Measurements from ENCODE around the gene CNPY3.

DNA sequence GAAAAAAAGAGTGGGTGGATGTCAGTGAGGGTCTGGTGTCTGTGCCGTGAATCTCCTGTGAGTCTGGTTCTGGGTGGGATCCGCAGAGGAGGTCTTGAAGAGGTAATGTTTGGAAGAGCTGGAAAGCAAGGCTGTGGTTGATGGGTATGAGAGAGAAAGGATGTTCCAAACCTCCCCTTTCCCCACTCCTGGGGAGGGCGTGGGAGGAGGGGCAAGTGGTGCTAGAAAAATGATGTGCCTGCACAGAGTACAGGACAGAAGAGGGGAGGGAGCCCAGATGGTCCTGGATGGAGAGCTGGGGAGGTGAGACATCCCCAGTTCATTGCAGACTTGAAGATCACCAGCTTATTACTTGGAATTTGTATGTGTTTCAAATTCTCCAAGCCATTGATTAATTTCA, 3.1 kb downstream of the CNPY3 start:
- no peak for TF ChIP-seq RFX5 (IDR thresholded peaks at IDR 0.05; ENCODE audit: low read length)
- TF ChIP-seq, protein P1, sequence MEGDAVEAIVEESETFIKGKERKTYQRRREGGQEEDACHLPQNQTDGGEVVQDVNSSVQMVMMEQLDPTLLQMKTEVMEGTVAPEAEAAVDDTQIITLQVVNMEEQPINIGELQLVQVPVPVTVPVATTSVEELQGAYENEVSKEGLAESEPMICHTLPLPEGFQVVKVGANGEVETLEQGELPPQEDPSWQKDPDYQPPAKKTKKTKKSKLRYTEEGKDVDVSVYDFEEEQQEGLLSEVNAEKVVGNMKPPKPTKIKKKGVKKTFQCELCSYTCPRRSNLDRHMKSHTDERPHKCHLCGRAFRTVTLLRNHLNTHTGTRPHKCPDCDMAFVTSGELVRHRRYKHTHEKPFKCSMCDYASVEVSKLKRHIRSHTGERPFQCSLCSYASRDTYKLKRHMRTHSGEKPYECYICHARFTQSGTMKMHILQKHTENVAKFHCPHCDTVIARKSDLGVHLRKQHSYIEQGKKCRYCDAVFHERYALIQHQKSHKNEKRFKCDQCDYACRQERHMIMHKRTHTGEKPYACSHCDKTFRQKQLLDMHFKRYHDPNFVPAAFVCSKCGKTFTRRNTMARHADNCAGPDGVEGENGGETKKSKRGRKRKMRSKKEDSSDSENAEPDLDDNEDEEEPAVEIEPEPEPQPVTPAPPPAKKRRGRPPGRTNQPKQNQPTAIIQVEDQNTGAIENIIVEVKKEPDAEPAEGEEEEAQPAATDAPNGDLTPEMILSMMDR (IDR thresholded peaks at IDR 0.05), result no peak
- TF ChIP-seq TCF12 (IDR thresholded peaks at IDR 0.05), result no peak
- TF ChIP-seq, protein P2, sequence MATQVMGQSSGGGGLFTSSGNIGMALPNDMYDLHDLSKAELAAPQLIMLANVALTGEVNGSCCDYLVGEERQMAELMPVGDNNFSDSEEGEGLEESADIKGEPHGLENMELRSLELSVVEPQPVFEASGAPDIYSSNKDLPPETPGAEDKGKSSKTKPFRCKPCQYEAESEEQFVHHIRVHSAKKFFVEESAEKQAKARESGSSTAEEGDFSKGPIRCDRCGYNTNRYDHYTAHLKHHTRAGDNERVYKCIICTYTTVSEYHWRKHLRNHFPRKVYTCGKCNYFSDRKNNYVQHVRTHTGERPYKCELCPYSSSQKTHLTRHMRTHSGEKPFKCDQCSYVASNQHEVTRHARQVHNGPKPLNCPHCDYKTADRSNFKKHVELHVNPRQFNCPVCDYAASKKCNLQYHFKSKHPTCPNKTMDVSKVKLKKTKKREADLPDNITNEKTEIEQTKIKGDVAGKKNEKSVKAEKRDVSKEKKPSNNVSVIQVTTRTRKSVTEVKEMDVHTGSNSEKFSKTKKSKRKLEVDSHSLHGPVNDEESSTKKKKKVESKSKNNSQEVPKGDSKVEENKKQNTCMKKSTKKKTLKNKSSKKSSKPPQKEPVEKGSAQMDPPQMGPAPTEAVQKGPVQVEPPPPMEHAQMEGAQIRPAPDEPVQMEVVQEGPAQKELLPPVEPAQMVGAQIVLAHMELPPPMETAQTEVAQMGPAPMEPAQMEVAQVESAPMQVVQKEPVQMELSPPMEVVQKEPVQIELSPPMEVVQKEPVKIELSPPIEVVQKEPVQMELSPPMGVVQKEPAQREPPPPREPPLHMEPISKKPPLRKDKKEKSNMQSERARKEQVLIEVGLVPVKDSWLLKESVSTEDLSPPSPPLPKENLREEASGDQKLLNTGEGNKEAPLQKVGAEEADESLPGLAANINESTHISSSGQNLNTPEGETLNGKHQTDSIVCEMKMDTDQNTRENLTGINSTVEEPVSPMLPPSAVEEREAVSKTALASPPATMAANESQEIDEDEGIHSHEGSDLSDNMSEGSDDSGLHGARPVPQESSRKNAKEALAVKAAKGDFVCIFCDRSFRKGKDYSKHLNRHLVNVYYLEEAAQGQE (IDR thresholded peaks at IDR 0.05; ENCODE audit: low read depth, low read length), result no peak
- no peak for TF ChIP-seq CHD2 (IDR thresholded peaks at IDR 0.05; ENCODE audit: low read length, partially characterized antibody)
- TF ChIP-seq RCOR1 (IDR thresholded peaks at IDR 0.05; ENCODE audit: low read length), result no peak
- TF ChIP-seq, protein P3, sequence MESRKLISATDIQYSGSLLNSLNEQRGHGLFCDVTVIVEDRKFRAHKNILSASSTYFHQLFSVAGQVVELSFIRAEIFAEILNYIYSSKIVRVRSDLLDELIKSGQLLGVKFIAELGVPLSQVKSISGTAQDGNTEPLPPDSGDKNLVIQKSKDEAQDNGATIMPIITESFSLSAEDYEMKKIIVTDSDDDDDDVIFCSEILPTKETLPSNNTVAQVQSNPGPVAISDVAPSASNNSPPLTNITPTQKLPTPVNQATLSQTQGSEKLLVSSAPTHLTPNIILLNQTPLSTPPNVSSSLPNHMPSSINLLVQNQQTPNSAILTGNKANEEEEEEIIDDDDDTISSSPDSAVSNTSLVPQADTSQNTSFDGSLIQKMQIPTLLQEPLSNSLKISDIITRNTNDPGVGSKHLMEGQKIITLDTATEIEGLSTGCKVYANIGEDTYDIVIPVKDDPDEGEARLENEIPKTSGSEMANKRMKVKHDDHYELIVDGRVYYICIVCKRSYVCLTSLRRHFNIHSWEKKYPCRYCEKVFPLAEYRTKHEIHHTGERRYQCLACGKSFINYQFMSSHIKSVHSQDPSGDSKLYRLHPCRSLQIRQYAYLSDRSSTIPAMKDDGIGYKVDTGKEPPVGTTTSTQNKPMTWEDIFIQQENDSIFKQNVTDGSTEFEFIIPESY (IDR thresholded peaks at IDR 0.05; ENCODE audit: borderline replicate concordance, low read depth), result no peak
- TF ChIP-seq GABPA (IDR thresholded peaks at IDR 0.05; ENCODE audit: low read depth), result no peak
- TF ChIP-seq, protein P4, sequence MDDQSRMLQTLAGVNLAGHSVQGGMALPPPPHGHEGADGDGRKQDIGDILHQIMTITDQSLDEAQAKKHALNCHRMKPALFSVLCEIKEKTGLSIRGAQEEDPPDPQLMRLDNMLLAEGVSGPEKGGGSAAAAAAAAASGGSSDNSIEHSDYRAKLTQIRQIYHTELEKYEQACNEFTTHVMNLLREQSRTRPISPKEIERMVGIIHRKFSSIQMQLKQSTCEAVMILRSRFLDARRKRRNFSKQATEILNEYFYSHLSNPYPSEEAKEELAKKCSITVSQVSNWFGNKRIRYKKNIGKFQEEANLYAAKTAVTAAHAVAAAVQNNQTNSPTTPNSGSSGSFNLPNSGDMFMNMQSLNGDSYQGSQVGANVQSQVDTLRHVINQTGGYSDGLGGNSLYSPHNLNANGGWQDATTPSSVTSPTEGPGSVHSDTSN (IDR thresholded peaks at IDR 0.05), result no peak
- TF ChIP-seq YY1 (IDR thresholded peaks at IDR 0.05; ENCODE audit: low read depth), result no peak
- no peak for TF ChIP-seq RAD21 (IDR thresholded peaks at IDR 0.05; ENCODE audit: low read length)
- no peak for TF ChIP-seq GATA2 (CRISPR knock-in tag; IDR thresholded peaks at IDR 0.05)
- TF ChIP-seq POLR2AphosphoS5 (IDR thresholded peaks at IDR 0.05; ENCODE audit: low read depth, low read length), result no peak
- TF ChIP-seq, protein P5, sequence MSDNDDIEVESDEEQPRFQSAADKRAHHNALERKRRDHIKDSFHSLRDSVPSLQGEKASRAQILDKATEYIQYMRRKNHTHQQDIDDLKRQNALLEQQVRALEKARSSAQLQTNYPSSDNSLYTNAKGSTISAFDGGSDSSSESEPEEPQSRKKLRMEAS (IDR thresholded peaks at IDR 0.05; ENCODE audit: low read depth), result no peak
